GM12874 (cell line): ENCODE results near the gene PARVA.

ENCODE experiments used
- TF ChIP-seq, protein P1 (sequence below): IDR thresholded peaks from 2 replicates; pipeline ENCODE4 v1.5.1; 2011; ENCODE audit warnings: low read depth, mild to moderate bottlenecking, control low read depth, low read length, moderate library complexity; ENCODE audit not compliant: insufficient read depth

The PARVA gene

DNA sequence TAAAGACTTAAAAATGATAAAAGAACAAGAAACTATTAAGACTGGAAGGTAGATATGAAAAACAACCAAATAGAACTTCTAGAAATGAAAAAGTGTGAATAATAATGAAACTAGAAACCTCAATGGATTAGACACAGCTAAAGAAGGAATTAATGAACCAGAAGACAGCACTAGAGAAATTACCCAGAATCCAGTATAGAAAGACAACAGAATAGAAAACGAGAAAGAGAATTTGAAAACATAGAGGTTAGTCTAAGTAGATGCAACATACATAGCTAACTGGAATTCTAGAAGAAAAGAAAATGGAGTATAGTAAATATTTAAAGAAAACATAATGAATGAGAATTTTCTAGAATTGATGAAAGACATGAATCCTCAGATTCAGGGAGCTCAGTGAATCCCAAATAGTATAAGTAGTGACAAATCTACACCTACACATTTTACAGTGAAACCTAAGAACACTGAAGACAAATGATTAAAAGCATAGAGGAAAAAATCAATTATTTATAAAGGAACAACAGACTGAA is 111.9 kb downstream of the PARVA start:
- TF ChIP-seq, protein P1, sequence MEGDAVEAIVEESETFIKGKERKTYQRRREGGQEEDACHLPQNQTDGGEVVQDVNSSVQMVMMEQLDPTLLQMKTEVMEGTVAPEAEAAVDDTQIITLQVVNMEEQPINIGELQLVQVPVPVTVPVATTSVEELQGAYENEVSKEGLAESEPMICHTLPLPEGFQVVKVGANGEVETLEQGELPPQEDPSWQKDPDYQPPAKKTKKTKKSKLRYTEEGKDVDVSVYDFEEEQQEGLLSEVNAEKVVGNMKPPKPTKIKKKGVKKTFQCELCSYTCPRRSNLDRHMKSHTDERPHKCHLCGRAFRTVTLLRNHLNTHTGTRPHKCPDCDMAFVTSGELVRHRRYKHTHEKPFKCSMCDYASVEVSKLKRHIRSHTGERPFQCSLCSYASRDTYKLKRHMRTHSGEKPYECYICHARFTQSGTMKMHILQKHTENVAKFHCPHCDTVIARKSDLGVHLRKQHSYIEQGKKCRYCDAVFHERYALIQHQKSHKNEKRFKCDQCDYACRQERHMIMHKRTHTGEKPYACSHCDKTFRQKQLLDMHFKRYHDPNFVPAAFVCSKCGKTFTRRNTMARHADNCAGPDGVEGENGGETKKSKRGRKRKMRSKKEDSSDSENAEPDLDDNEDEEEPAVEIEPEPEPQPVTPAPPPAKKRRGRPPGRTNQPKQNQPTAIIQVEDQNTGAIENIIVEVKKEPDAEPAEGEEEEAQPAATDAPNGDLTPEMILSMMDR: no peak

DNA sequence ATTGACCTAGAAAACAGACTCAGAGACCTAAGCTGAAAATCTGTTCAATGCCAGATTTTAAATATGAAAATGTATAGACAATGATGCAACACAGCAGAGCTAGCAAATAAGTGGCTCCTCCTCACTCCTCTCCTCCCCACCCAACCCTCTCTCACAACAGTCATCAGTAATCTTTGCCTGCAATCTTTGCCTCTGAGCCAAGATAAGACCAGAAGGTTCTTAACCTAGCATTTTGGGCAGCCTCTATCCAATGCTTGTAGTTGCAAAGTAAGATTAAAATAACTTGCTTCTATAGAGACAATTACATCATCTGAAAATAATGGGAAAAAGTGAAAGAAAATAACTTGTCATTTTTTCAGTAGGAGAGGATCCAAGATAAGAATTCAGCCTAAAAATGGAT is 117.3 kb downstream of the PARVA start:
- TF ChIP-seq, protein P1: no peak

DNA sequence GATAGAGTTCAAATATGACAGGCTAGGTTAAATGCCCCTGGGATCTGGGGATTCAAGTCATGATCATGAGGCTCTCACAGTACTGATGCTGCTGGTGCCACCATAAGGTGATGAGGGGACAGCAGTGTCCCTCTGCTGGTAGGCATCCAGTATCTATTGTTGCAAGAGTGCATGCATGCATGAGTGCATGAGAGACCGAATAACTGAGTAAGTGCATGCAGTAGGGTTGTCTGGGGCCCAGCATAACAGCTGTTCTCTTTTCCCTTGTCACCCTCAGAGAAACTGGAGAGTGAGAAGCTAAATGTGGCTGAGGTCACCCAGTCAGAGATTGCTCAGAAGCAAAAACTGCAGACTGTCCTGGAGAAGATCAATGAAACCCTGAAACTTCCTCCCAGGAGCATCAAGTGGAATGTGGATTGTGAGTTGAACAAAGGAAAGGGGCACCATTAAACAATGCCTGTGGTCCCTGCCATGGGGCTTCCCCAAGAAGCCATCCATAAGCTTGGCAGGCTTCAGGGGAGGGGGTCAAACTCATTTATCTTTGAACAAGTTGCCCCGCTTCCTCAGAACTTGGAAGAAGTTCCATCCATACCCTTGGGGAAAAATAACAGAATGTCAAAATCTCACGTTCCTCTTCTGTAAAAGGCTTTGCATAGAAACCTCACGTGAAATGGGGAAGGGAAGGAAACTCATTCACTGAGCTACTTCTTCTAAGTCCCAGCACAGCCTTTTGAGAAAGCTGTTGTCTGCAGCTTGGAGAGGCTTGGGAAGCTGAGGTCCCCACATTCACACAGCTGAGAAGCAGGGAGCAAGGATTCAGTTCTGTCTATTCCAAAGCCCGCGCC is 119.0 kb downstream of the PARVA start:
- TF ChIP-seq, protein P1: no peak

DNA sequence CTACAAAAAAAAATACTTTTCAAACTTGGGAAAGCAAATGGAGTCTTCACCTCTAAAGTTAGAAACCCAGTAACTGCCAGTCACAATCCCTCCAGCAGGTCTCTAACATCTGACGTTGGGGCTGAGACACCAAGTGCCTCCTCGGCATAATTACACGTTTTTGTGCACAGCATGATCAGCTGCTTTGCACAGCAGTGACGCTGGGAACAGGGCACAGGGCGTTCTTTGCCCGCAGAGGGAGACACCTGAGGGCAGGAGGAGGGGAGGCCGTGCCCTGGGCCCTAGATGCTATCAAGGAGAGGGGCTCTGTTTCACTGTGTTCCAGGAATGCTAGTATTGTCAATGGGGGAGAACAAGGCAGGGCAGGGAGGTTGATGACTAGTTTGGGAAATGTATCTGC is 120.1 kb downstream of the PARVA start:
- TF ChIP-seq, protein P1: no peak

DNA sequence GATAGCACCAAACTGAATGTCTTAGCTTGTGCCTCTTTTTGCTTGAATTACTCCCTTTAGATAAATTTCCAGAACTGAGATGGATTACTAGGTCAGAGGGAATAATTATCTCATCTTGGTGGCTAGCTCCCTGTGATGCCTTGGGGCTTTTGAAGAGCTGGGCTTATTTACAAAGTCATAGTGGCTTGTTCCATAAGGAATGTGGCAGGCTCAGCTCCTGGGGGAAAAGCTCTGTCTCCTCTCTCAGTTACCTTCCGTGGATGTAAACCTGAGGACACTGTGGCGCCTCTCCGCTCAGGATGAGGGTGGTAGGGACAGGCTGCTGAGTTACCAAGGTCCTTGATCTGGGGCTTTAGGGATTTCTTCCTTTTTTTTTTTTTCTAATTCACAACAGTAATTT is 121.7 kb downstream of the PARVA start:
- TF ChIP-seq, protein P1: no peak

DNA sequence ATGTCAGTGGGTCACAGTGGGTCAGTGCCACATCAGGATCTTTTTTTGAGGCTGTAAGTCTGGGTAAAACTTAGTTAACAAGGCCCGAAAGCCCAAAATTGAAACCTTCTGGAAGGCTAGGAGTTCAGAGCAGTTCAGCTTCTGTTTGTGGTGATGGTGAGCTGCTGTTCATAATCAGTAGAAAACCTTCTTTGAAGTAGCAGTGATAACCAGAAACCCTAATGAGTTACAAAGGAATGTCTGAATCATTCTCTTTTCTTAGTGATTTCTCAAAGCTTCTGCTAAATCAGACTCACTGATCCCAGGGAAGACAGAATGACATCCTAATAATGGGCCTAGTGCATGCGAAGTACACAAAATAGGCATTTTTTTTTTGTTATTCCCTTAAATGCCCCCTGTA is 124.7 kb downstream of the PARVA start:
- TF ChIP-seq, protein P1: no peak

DNA sequence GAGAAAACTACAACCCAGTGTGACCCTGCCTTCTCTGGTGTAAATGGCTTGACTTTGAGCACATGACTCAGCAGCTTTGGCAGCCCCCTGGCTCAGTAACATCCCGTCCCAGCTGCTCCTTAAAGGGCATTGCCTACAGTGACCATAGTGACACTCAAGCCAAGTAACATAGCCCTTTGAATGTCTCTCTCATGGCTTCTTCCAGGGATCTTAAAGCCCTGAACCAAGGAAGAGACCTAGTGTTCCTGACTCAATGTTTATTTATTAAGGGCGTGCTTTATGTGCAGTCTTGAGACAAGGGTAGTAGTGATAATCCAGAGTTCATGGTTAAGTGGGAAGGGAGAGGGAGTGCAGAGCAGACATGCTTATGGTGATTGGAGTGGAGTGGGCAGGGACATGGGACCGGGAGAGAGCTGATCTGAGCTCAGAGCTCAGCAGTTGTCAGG is 125.7 kb downstream of the PARVA start:
- TF ChIP-seq, protein P1: no peak
